Measurements from ENCODE around the gene GPRC5C.

Gene GPRC5C

GRCh38 chr17:74408262-74408661, 23.6 kb upstream of the GPRC5C start:
- Histone ChIP-seq H3K36me3 (ENCODE audit: control insufficient read depth in 2 of 2, insufficient read depth in 1 of 2, low read length in 2 of 2) (no peaks in the 10 kb centered on the region), H3K27ac (ENCODE audit: extremely low read depth, low read depth, low read length) (no peak overlapping the region), H3K9me3 (ENCODE audit: control insufficient read depth, insufficient read depth, low read depth, low read length) (no peaks in the 10 kb centered on the region), H3K4me3 (ENCODE audit: low read depth, low read length) (no peak overlapping the region), H3K4me1 (ENCODE audit: control insufficient read depth, insufficient read depth, low read length) (no peaks in the 10 kb centered on the region)
- TF ChIP-seq ZNF664 (tag by site-specific recombination; IDR thresholded peaks at IDR 0.05) (no peak), ZNF341 (tag by site-specific recombination; IDR thresholded peaks at IDR 0.05; ENCODE audit: low read depth) (no peak), ZNF140 (tag by site-specific recombination; IDR thresholded peaks at IDR 0.05) (no peak), ZNF266 (tag by site-specific recombination; IDR thresholded peaks at IDR 0.05; ENCODE audit: low read depth) (no peak), ZNF121 (tag by site-specific recombination; IDR thresholded peaks at IDR 0.05) (peak; percentile 58)
- CTCF ChIA-PET = interaction anchor here (0.6 to 9.1 kb wide), 5 partner anchors 13 to 351 kb away, joined by 3 to 61 read pairs (median 4); no protein-coding TSS in a partner anchor
- POLR2A ChIA-PET = no interaction called here

- no peaks in the 10 kb centered on the region for H3K9me3 ChIP-seq (ENCODE audit: control insufficient read depth, insufficient read depth, low read depth, low read length)
- H3K36me3 ChIP-seq (ENCODE audit: control insufficient read depth in 2 of 2, insufficient read depth in 1 of 2, low read length in 2 of 2) = no peaks in the 10 kb centered on the region
- H3K4me3 ChIP-seq (ENCODE audit: low read depth, low read length) = no peak overlapping the region
- no peak overlapping the region for H3K27ac ChIP-seq (ENCODE audit: extremely low read depth, low read depth, low read length)
- TF ChIP-seq ZNF626 (tag by site-specific recombination; IDR thresholded peaks at IDR 0.05) (no peak), ZNF785 (tag by site-specific recombination; IDR thresholded peaks at IDR 0.05) (no peak), ZNF596 (tag by site-specific recombination; IDR thresholded peaks at IDR 0.05) (no peak), MZF1 (tag by site-specific recombination; IDR thresholded peaks at IDR 0.05; ENCODE audit: borderline replicate concordance) (no peak), KLF8 (tag by site-specific recombination; IDR thresholded peaks at IDR 0.05) (no peak), ZBTB21 (tag by site-specific recombination; IDR thresholded peaks at IDR 0.05) (no peak), ZNF404 (tag by site-specific recombination; IDR thresholded peaks at IDR 0.05) (no peak), GFI1B (tag by site-specific recombination; IDR thresholded peaks at IDR 0.05) (no peak)
- ChIA-PET POLR2A (interaction anchor here (0.8 kb wide), 1 partner anchor 75 kb away, joined by 3 read pairs; no protein-coding TSS in a partner anchor), CTCF (interaction anchor here (1.4 to 9.1 kb wide), 2 partner anchors 40 to 47 kb away, joined by 3 to 61 read pairs; no protein-coding TSS in a partner anchor)
- H3K4me1 ChIP-seq (ENCODE audit: control insufficient read depth, insufficient read depth, low read length) = no peaks in the 10 kb centered on the region
These were observed 23.1 kb upstream of the GPRC5C start for GRCh38 chr17:74408815-74409214.

GRCh38 chr17:74410001-74410443, 21.9 kb upstream of the GPRC5C start:
- Histone ChIP-seq H3K4me1 (ENCODE audit: control insufficient read depth, insufficient read depth, low read length) (no peaks in the 10 kb centered on the region), H3K4me3 (ENCODE audit: low read depth, low read length) (no peak overlapping the region), H3K36me3 (ENCODE audit: control insufficient read depth in 2 of 2, insufficient read depth in 1 of 2, low read length in 2 of 2) (no peaks in the 10 kb centered on the region), H3K9me3 (ENCODE audit: control insufficient read depth, insufficient read depth, low read depth, low read length) (no peaks in the 10 kb centered on the region), H3K27ac (ENCODE audit: extremely low read depth, low read depth, low read length) (no peak overlapping the region)
- TF ChIP-seq YY1 (tag by site-specific recombination; IDR thresholded peaks at IDR 0.05) (no peak), ZNF488 (tag by site-specific recombination; IDR thresholded peaks at IDR 0.05) (no peak), ZNF747 (tag by site-specific recombination; IDR thresholded peaks at IDR 0.05) (no peak), ZNF792 (tag by site-specific recombination; IDR thresholded peaks at IDR 0.05) (no peak), ZNF292 (tag by site-specific recombination; IDR thresholded peaks at IDR 0.05; ENCODE audit: borderline replicate concordance, low read depth) (no peak), ZNF660 (tag by site-specific recombination; IDR thresholded peaks at IDR 0.05) (no peak), ZEB2 (tag by site-specific recombination; IDR thresholded peaks at IDR 0.05) (no peak), ZNF404 (tag by site-specific recombination; IDR thresholded peaks at IDR 0.05) (no peak), ZNF157 (tag by site-specific recombination; IDR thresholded peaks at IDR 0.05) (no peak), ZNF175 (tag by site-specific recombination; IDR thresholded peaks at IDR 0.05) (no peak)
- ChIA-PET CTCF (interaction anchor here (0.6 to 9.1 kb wide), 4 partner anchors 42 to 271 kb away, joined by 3 to 61 read pairs (median 4); no protein-coding TSS in a partner anchor), POLR2A (no interaction called here)
